ENCODE results near the gene LITAFD.
A peak's percentile ranks its signal among the peaks of the same experiment; 100 is the strongest.
"Not testable (repeated sequence)": the region's sequence is repeated elsewhere in the genome, so short reads cannot be mapped to it uniquely, and the experiment has no call there.

LITAFD gene

DNA sequence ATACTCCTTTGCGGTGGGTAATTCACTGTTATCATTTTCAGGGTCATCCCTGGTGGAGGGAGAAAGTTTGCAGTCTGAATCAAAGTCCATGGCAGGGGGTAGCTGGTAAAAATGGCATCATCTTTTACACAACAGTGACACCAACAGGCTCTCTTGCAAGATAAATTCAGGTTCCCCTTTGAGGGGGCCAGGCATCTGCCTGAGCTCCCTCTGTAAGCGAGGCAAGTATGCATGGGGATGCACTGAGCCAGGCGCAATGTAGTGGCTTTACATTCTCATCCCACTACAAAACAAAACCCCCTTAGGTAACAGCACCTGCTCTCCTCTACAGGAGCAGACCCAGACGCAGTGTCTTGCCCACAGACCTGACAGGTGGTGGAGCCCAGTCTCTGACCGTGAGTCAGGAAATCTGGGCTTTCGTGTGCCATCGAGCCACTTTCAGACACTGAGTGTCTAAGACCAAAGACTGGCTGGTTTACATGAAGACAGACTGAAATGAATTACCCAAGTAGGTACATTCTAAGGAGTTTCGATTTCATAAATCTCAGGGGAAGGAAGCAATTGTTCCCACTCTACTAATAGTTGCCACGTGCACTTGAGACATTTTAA, 17.7 kb downstream of the LITAFD start:
- no peak for DNase-seq

DNA sequence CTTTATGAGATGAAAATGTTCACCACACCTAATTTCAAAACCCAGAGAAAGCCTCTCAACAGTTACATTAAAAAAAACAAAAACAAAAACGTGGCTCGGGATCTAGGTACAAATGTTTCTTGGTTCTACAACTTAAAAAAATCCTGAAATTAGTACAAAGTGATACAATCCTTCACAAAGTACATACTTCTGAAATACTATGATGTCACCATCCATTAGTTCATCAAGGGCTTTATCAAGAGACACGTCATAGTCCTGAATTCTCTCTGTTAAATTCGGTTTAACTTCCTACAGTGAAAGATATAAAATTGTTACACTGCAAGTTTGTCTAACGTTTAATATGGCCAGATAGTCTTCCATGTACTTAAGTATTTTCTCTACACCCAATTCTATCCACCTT, 18.2 kb downstream of the LITAFD start:
- DNase-seq, result no peak

DNA sequence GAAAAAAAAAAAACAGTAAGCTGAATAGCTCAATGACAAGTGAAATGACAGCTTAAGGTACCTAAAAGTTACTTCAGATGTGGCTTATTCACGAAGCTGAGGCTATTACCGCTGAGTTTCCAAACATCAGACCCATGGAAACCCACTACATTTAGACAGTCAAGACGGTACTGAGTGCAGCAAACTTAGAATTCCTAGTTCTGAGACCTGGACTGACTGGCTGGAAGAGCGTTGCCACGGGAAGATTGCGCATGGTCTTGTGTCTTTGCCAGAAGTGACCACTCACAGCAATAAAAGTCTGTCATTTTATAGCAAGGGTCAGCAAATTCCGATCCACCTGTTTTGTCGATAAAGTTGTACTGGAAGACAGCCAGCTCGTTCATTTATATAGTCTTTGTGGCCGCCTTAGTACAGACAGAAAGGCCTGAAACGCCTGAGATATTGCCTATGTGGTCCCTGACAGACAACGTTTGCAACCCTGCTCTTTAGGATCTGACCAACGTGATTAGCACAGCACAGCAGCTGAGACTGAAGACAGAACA, 19.2 kb downstream of the LITAFD start:
- DNase-seq, result no peak

DNA sequence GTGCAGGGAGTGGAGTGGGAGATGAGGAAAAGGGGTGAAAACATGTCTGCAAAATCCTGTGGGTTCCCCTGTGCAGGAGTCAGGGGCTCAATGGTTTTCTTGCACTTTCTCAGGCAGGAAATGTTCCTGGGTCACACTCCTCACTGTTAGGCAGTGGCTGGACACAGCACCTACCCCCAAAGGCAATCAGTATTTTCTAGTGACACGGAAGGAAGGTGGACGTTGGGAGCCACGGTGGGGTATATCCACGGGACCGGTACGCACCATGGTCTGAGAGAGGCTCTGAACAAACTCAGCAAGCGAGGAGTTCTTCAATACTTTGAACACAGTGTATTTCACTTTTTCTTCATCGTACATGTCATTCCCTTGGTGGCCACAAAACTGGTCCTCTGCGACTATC, 20.9 kb downstream of the LITAFD start:
- DNase-seq, result no peak

DNA sequence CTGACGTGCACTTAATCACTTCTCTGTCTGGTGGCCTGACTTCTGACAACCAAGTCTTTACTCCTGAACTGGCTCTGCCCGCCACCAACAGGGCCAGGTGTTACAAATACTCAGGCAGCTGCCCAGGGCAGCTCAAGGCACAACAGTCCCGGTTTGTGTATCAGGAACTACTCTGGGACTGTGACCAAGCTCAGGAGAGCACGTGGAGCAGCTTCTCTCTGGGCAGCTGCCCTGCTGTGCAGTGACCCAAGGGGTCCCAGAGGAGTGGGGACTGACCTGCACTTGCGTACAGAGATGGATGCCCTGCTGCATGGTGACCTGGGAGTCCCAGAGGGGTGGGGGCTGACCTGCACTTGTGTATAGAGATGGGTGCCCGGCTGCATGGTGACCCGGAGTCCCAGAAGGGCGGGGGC, 21.9 kb downstream of the LITAFD start:
- DNase-seq, result no peak

DNA sequence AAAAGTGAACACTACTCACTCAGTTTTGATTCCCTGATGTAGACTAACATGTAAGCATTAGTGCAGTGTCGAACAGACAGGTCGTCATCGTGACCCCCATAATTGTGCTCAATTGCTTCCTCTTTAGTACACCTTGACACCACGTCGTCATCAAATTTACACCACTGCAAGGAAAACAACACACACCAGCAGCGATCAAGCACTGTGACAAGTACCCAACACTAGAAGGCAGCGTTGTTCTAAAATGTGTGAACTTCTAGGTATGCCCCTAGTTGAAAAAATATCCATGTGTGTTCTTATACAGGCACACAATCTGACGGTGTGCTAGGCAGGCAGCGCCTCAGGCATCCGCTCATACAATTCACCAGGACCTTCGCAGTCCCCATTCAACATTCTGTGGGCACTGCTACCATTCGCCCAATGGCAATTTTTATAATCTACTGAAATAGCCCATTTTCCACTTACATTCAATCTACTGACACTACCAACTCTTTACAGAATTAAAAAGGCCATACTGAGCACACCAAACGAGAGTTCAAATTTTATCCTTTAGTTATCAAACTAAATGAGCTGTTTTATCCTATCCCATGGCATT, 23.1 kb downstream of the LITAFD start:
- no peak for DNase-seq

DNA sequence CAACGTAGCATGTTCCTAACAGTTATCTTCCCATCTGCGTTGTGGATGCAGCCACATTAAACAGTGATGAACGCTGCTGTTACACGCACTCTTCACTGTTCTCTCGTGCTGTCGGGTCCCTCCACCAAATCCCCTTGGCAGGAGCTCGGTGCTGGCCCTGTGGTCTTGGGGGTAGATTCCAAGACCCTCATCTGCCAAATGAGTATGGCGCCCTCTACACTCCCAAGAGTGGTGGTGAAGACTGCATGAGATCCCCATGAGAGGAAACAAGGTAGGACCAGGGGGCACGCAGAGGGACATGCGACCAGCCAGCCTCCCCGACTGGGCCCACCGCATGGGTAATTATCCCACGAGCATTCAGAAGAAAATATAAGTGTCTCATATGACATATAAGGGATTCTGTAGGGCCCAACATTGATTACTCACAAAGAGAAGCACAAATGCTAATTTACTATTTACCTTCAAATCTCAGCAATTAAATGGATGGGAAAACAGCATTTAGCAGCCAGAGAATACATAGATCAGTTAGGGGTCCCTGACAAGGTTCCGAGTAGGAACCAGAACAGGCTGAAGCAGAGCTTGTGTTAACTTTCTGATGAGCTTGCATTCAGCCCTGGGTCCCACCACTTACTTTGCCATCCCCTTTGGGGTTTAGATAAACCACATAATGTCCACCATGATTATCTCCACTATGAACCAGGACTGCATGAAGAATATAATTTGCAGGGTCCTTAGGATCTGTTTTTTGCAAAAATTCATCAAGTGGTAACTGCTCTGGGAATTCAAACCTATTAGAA, 23.8 kb downstream of the LITAFD start:
- no peak for DNase-seq

DNA sequence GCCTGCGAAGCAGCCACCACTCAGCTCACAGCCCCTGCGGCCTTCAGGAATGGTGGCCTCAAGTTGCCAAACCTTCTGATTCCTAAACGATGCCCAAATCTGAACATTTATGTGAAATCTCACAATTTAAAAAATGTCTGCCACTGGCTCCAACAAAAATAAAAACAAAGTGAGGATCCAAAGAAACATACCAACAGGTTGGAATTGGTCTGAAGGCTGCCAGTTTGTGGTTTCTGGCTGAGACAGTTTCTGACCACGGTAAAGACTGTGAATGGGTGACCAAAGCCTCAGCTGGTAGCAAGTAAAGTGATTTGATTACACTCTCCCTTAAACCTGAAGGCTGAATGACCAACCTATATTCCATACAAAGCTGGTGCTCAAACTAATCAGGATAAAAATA, 24.9 kb downstream of the LITAFD start:
- DNase-seq, result no peak

DNA sequence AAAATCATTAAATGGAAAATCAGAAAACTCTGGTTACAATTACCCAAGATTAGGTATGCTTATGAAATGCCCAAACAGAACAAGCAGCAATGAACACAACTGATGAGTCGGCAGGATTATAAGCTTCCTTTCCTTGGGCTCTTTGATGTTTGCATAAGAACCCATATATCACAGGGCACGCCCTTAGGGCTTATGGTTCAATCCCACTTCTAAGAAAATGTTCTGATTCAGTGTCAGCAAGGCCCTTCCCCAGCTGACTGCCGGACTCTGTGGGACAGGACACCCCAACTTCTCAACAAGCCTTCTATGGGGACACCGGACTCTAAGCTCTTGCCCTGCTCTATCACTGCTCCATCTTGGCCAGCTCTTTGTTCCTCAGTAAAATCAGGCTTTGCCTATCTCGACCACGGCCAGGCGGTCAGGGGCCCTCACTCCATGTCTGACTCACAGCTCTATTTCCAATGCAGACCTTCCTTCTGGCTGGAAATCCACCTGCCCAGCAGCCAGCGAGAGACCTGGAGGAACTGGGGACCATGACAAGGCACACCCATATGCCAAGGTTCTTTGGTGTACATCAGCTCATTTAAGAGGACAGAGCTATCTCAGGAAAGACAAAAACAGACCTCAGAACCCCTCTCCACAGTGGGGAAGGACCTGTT, 26.8 kb downstream of the LITAFD start:
- peak; percentile 10 for DNase-seq

DNA sequence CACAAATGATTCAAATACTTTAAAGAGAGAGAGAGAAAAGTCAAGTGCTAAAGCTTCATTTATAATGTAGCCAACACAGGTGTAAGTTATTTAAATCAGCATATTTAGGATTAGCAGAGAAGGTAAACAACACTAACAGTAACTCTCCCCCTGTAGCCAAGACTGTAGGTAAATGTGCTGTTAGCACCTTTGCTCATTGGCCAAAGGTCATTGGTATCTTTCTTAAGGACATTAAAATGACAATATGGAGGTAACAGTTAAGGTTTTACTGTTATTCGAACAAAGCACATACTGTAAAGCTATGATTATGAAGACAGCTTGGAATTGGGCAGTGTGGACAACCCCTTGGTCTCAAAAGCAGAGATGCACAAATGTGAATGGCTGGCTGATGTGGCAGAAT, 28.7 kb downstream of the LITAFD start:
- no peak for DNase-seq

DNA sequence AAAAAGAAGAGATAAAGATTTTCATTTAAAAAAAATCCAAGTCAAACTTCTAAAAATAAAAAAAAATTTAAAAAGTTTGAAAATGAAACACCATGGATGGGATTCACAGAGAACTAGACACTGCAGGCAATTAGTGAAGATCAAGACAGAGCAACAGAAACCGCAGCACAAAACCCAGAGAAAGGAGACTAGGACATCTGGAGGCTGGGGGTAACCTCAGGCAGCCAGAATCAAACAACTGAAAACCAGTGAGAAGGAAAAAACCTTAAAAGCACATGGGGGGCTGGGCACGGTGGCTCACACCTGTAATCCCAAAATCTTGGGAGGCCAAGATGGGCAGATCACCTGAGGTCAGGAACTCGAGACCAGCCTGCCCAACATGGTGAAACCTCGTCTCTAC, 30.6 kb downstream of the LITAFD start:
- no peak for DNase-seq

DNA sequence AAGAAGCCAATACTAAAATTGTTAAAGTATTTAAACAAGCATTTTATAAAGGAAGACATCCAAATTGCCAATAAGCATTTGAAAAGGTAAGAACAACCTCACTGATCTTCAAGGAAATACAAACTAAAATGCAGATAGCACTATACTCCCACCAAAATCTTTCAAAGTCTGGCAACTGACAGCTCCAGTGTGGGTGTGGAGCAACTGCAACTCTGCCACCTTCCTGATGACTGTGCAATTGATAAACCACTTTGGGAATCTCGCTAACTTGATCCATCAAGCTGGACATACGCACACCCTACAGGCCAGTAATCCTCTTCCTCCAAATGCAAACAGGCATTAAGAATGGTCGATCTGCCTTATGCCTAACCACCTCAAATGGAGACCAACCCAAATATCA, 31.9 kb downstream of the LITAFD start:
- no peak for DNase-seq

DNA sequence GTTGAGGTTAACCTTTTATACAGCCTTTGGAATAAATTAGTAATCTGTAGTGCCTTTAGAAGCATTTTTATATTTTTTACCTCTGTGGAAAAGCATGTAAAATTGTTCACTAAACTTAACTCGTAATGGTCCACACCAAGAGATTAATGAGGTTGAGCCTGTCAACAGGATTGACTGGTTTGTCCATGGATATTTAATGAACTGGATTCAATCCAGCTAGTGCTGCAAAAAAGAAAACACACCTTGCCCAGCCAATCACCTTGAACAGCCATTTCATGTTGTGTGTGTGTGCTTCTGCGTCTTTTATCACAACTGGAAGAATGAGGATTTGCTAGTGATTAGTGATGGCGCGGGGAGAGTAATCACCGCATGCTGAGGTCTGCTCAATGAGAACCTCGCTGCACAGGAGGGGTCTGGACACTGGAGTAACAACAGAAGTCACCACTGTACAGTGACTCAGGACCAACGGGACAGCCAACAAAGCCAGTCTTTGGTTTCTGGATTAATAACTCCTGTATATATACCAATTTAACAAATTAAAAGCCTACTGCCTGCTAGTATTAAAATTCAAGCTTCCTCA, 33.7 kb downstream of the LITAFD start:
- DNase-seq, result no peak

DNA sequence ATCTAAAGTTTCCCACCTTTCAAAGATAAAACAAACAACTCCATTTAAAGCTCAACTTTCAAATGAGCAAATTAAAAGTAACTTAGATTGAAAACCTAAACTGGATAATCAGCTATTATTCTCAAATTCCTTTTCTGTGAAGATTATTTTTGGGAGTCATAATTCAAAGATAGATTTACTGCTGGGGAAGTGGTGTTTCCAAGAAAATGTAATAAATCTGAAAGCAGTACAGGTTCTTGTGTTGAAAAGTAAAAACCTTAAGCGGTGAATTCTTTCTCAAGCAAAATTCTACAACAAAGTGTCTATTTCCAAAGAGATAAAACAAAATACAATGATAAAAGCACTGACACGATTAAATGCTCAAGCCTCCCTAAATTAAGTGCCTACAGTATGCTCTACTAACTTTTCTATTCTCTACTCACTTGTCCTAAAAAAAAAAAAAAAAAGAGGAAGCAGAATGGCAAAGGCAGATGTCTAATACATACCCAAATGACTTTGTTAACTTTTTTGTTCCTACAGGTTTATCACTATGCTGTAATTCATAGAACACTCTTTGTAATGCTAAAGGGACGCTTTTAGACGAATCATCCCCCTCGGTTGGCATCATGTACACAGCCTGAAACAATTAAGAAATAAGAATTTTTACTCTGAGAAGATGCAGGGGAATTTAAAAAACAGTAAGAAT, 34.5 kb downstream of the LITAFD start:
- DNase-seq, result no peak

DNA sequence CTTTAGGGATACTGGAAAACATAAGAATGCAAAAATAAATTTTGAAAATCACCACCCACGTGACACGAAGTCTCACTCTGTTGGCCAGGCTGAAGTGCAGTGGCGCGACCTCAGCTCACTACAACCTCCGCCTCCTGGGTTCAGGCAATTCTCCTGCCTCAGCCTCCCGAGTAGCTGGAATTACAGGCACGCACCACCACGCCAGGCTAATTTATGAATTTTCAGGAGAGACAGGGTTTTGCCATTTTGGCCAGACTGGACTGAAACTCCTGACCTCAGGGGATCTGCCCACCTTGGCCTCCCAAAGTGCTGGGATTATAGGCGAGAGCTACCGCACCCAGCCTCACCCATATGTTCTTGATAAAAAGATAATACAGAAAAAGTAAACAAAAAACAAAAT, 35.2 kb downstream of the LITAFD start:
- DNase-seq, result not testable (repeated sequence)

DNA sequence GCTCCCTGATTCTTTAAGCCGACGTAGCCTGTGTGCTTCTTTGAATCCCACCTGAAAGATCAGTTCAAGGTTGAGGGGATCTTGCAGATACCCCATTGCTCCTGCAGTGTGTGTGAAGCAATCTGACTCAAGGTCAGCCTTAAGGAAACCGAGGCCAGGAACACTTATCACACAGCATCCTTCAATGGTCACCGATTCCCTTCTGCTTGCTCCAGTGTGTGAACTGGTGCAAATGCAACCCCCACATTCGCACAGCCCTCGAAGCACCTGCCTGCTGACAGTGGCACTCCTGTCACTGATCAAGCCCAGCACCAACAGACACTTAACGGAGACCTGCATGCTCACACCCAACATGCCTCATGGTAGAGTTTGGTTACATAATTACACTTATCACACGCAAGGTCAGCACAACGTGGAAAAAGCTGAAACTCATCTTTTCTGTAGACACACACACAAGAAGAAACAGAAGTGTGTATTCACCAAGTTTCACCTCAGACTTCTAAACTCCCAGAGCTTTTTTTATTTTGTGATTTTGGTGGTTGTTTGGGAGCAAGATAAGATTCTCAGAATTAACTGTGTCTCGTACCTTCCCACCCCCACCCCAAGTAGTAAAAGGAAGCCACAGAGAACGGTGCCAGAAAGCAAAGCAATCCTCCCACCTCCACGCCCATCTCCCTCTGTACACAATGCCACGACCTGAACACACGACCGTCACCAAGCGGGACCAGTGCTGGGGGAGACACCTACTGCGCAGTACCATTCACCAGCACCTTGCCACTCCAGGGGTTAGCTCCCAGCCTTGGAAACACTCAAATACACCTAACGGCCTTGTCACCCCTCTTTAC, 37.2 kb downstream of the LITAFD start:
- no peak for DNase-seq

DNA sequence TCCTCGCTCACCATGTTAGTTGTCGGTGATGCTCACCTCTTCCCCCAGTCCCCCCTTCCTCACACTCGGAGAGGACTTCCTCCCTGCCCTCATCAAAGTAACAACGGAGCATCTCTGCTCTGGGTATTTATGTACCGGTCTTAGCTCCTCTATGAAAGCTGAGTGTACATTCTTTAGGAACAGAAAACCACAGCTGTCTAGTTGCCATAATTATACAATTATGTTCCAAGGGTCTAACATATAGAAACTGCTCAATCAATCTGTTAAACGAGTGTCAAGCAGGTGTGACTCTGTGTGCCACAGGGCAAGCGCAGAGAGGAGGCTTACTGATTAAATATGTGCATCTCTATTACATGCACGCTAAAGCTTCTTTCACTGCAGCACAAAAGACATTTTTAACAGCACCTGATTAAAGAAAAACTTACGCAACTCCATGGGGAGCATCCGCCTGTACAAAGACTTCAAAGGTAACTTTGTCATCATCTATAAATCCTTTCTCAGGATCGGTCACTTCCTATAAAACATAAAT, 37.8 kb downstream of the LITAFD start:
- DNase-seq, result no peak

DNA sequence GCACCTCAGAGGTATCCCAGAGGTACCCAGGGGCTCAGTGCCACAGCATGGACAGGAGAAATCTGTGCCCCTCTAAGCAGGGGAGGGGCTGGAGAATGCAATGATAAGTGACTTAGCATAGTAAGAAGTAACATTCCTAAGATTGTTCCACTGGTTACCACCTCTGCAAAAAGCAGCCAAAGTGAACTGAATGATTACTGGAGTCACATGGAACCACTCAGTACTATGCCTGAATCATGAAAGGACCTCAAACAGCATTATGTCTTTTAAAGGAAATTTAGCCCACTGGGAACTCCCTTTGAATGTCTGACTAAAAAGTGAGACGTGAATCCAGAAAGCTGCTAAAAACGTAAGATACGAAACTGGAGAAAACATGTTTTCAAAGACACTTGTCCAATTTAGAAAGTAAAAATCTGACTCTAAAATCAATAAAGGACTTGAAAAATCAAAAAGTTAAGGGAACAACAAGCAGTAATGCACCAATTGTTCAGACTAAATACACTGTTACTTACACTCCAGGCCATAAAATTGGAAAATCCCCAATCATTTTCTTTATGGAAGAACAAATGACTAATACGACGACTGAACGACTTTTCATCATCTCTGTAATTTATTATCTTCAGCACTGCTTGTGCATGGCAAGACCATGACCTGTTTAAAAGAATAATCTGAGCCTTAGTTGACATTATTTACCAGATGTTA, 38.6 kb downstream of the LITAFD start:
- no peak for DNase-seq

DNA sequence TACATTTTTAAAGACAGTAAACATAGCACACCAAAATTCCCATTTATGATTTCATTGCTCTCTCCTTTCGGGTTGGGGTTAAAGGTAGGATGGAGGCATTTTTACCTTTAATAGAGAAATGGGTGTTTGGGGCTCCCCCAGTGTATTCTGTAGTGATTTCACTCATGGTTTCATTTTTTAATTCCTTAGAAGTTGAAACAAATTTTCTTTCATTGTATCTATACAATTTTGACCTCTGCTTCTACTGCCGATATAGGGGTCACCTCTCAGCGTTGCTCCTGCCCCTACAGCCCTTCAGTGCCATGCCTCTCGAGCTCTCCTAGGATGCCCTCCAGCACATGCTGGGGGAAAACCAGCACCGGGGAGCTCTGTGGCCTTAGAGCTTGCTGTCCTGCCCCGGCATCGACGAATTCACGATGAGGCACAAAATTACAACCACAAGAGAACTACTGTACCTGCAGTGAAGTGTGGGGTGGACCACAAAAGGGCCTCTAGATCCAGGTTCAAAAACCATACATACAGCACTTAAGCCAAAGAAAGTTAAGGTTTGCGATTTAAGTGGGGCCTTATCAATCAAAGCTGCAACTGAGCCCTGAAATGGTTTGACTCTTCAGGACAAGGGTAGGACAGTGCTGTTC, 39.3 kb downstream of the LITAFD start:
- no peak for DNase-seq

DNA sequence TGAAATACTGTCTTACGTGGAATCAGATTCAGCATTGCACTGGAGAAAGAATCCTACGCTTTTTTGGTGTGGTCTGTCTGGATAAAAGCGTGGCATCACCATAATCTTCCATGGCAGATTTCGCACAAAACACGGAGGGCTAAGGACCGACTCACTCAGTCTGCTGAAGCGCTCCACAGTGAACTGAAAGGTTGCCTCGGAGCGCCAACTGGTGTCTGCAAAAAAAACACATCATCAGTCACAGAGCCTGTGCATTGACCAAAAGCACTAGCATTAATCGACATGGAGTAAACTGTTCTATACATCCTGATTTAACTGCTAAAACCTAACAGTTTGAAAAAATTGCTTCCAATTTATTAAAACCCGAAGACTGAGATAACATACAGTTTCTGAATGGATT, 41.0 kb downstream of the LITAFD start:
- DNase-seq, result no peak
